GM21723 (cell line): Measurements from ENCODE around the gene SAA4.
"Not testable (repeated sequence)": the region's sequence is repeated elsewhere in the genome, so short reads cannot be mapped to it uniquely, and the experiment has no call there.

Source experiments
- ATAC-seq: cut with Tn5 transposase; IDR thresholded peaks from one replicate; pipeline ENCODE4 v1.9.1; 2021; ENCODE audit warnings: mild to moderate bottlenecking, moderate library complexity; ENCODE audit not compliant: unreplicated experiment

The SAA4 gene

DNA sequence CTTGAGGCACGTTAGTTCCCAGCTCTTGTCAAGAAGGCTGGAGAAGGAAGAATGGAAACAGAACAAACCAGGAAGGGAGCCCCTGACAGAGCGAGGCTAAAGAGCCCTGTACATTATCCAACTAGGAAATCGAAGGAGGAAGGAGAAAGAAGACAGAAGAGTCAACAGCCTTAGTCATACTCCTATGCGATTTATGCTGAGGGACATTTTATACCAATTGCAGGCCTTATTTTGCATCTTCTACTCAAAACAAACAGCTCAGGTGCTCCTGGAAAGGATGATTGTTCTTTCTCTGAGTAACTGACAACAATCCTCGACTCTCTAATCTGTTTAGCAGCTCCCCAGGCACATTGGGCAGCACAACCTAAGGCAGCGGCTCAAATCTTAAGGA is 10.6 kb upstream of the SAA4 start:
- peak; percentile 5 for ATAC-seq

DNA sequence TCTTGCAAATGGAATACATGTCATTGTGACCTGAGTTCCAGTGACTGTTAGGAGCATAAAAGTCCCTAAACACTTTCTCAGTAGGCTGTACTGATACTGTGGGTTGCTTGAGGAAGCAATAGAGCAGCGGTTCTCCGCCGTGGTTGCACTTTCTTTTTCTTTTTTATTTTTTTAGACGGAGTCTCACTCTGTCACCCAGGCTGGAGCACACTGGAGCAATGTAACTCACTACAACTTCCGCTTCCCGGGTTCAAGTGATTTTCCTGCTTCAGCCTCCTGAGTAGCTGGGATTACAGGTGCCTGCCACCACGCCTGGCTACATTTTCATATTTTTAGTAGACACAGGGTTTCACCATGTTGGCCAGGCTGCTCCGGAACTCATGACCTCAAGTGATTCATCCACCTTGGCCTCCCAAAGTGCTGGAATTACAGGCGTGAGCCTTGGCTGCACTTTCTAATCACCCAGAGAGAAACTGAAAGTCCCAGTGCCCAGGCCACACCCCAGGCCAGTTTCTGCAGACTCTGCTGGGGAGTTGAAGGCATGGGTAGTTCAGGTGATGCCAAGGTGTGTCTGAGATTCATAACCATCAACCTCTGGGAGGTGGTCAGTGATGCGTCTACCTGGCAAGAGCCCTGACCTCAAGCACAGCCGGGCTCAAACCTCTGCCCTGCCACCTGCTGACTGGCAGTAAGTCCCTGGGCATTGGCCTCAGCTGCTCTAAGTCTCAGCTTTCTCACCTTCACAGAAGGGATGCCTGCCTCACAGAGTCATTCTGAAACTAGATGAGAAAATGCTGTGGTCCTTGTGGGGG is 10.0 kb upstream of the SAA4 start:
- ATAC-seq: peak; percentile 86

GRCh38 chr11:18245396-18245795 is 8.8 kb upstream of the SAA4 start:
- ATAC-seq: no peak

- no peak for ATAC-seq
These were observed 7.3 kb upstream of the SAA4 start for GRCh38 chr11:18243783-18244362.

GRCh38 chr11:18239655-18240054 is 3.1 kb upstream of the SAA4 start:
- ATAC-seq: no peak

DNA sequence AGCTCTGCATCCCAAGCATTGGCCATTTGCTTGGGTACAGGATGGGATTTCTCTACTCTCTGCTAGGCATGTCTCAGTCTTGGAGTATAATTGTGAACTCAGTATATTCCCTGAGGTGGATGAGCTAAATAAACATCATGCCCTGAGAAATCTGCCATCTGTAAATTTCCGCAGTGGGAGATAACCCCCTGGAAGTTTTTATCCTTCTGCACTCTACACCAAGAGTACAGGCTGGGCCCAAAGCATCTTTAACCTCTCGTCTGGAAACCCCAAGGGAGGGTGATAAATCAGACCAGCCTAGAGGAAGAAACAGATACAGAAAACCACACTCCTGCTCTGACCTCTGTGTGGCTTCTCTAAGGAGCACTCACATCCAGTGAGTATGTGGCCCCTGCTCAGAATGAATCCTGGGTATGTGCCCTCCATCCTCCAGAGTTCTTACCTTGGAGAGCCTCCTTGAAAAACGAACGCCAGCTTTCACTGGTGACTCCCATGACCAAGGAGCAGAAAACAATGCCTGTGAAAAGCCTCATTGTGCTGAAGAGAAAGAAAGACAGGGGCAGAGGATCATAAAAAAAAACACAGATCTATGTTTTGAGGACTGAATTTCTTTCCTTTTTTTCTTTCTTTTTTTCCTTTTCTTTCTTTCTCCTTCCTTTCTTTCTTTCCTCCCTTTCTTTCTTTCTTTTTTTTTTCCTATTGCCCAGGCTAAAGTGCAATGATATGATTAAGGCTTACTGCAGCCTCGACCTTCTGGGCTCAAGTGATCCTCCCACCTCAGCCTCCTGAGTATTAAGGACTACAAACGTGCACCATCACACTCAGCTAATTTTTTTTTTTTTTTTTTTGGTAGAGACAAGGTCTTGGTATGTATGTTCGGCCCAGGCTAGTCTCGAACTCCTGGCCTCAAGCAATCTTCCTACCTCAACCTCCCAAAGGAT is 938 bp downstream of the SAA4 start:
- ATAC-seq: no peak

DNA sequence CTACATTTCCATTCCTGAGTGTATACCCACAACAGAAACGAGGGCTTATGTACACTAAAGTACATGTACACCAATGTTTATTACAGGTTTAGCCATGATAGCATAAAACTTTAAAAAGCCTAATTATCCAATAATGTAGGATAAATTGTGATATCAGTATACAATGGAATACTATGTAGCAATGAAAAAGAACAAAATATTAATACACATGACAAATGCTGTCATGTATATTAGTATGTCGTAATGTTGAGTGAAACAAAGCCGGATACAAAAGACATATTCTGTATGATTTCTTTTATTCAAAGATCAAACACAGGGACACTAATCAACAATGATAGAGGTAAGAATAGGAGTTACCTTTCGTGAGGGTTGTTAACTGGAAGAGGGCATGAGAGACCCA is 2.7 kb downstream of the SAA4 start:
- no peak for ATAC-seq

DNA sequence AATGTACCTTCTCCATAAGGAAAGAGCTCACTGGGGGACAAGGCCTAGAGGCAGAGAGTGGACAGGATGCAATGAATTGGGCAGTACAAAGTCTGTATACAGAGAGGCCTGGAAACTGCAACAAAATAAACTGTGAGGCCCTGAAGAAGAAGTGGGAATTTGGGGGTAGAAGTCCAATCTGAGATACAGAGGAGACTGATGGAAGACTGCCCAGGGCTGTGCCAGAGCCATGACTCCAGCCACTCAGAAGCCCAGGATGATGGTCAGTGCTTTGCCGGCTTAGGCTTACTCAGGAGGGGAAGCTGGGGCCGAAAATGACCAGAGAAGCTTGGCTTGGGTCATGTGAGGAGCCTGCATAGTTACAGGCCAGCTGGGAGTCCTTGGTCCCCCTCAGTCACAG is 5.7 kb downstream of the SAA4 start:
- ATAC-seq: no peak

- peak; percentile 96 for ATAC-seq
These were observed 7.1 kb downstream of the SAA4 start for GRCh38 chr11:18229501-18229900.

DNA sequence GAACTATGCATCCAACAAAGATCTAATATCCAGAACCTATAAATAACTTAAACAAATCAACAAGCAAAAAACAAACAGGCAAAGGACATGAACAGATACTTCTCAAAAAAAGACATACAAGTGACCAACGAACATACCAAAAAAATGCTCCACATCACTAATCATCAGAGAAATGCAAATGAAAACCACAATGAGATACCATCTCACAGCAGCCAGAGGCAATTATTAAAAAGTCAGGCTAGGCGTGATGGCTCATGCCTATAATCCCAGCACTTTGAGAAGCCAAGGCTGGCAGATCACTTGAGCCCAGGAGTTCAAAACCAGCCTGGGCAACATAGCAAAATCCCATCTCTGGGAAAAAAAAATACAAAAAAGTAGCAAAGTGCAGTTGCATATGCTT is 10.7 kb downstream of the SAA4 start:
- ATAC-seq: no peak

GRCh38 chr11:18223591-18224387 is 12.8 kb downstream of the SAA4 start:
- ATAC-seq: no peak

DNA sequence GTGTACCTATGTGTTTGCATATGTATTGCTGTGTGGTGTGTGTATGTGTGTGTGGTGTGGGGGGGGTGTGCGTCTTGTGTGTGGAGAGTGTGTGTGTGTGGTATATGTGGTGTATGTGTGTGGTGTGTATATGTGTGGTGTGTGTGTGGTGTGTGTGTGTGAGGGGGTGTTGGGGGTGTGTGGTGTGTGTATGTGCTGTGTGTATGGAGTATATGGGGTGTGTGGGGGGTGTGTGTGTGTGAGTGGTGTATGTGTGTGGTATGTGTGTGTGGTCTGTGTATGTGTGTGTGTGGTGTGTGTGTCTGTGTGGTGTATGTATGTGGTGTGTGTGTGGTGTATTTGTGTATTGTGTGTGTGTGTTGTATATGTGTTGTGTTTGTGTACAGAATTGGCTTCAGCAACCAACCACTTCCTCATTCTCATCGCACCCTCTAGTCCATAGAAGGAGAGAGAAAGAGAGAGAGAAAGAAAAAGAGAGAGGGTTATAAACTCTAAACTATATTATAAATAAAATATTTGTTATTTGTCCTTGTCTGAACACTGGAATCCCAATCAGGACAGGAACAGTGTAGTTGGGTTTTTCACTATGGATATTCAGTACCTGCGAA is 13.7 kb downstream of the SAA4 start:
- no peak for ATAC-seq

DNA sequence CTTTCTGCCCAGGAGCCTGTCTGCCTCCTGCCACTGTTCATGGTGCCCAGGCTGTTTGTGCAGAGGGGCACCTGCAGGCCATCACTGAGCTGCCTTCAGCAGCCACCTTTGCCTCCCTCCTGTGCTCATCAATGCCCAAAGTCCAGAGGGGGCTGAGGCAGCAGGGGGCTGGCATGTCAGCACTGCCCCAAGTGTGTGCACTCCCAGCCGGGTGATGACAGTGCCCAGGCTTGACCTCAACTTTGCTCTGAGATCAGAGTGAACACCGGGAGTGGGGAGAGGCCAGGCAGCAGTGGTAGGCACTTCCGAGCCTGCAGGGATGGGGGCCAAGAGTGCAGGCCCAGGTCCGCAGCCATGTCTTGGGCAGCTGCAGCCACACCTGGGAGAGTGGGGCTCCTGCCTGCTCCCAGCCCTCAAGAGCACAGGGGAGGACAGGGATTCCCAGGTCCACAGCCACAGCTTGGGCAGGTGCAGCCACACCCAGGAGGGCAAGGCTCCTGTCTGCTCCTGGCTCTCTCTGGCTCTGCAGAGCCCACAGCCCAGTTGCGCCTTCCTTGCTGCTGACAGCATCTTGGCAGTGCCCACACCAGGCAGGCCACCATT is 15.2 kb downstream of the SAA4 start:
- no peak for ATAC-seq

GRCh38 chr11:18209058-18209457 is 27.5 kb downstream of the SAA4 start:
- ATAC-seq: no peak

GRCh38 chr11:18204771-18205170 is 31.8 kb downstream of the SAA4 start:
- ATAC-seq: no peak

- ATAC-seq: no peak
These were observed 32.4 kb downstream of the SAA4 start for GRCh38 chr11:18204220-18204619.

DNA sequence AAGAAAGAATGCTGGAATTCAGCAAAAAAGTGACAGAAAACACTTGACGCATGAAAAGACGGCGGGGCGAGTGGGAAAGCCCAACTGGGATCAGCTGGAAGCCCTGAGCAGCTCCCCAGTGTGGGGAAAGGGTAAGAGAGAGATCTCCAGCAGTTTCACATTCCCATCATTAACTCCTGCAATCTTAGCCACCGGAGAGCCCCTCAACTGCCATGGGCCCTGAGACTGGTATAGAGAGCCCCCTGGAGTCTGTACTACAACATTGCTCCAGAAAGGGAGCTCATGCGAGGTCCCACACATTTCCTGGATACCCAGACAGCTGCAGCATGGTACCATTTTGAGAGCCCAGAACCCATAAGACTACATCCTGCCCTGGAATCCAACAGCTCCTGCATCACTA is 32.9 kb downstream of the SAA4 start:
- ATAC-seq: no peak

GRCh38 chr11:18197738-18198137 is 38.9 kb downstream of the SAA4 start:
- ATAC-seq: not testable (repeated sequence)

GRCh38 chr11:18196532-18196931 is 40.1 kb downstream of the SAA4 start:
- ATAC-seq: no peak

DNA sequence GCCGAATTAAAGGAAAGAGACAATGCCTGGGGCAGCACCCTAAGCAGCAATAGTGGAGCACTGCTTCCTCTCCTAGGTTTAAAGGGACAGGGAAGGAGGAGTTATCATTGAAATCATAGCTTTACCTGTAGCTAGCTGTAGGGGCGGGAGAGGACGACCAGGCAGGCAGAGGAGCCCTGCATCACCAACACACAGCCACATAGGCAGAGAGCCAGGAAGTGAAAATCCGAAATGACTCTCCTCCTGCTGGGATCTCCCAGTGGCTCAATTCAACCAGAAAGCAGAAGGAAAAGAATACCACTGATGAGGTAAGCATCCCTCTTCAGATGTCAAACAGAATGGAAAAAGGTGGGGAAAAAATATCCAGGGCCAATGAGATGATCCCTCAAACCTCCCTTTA is 43.6 kb downstream of the SAA4 start:
- ATAC-seq: peak; percentile 59
